ENCODE results near the gene FBP2. TPM values are rescaled to one million over a fixed set of nuclear protein-coding genes. Genes with fewer than 3 reads are reported as not detected.

Gene FBP2
- total RNA-seq, 2 experiments from 2014 or later: not detected

GRCh38 chr9:94538908-94539307 lies 54.7 kb downstream of the FBP2 start:
- no peaks in the 10 kb centered on the region for H3K9me2 ChIP-seq (ENCODE audit: insufficient read depth, low read length)
- no TSS peak for BruUV-seq (replicated peaks)
- no peak overlapping the region for H2AFZ ChIP-seq (ENCODE audit: low read length)
- DNase-seq (ENCODE audit: low spot score): no peak
- peaks cover 39% of the 10 kb centered on the region for H3K4me1 ChIP-seq (ENCODE audit: insufficient read depth, low read length, poor library complexity, severe bottlenecking)
- H3K4me3 ChIP-seq (ENCODE audit: low read depth, low read length, poor library complexity, severe bottlenecking): no peak overlapping the region
- H3K4me2 ChIP-seq (ENCODE audit: low read length): no peak overlapping the region
- ChIA-PET CTCF (ENCODE audit: unreplicated experiment) (no interaction called here), POLR2A (interaction anchor here (0.6 to 0.7 kb wide), 3 partner anchors 11 to 1305 kb away, joined by 4 to 9 read pairs (median 4); no protein-coding TSS in a partner anchor)
- H3K36me3 ChIP-seq (ENCODE audit: insufficient read depth, low read length): peaks cover 9% of the 10 kb centered on the region; the same call in 1 of the 2 replicates
- peaks cover 51% of the 10 kb centered on the region; the same call in 1 of the 2 replicates for H3K79me2 ChIP-seq (ENCODE audit: insufficient read depth, low read depth, low read length)
- no peak overlapping the region for H3K27ac ChIP-seq (ENCODE audit: low read depth, low read length, poor library complexity, severe bottlenecking)
- intact Hi-C loops (cut with micrococcal nuclease; ENCODE audit: unreplicated experiment): loop anchor here (5.0 to 10.0 kb wide), 2 partner anchors 327 to 474 kb away; no protein-coding TSS in a partner anchor
- TF ChIP-seq CTCF (conservative IDR thresholded peaks at IDR 0.05; ENCODE audit: low read length) (no peak), EZH2phosphoT487 (IDR thresholded peaks at IDR 0.05; ENCODE audit: borderline replicate concordance, low read depth, low read length) (no peak)
- no peaks in the 10 kb centered on the region for H4K20me1 ChIP-seq (ENCODE audit: insufficient read depth, low read length)
- H3K9me3 ChIP-seq (ENCODE audit: low read length): no peaks in the 10 kb centered on the region

- Histone ChIP-seq H3K4me2 (ENCODE audit: low read length) (peak overlapping the region; percentile 4; the same call in 1 of the 2 replicates), H4K20me1 (ENCODE audit: insufficient read depth, low read length) (no peaks in the 10 kb centered on the region), H2AFZ (ENCODE audit: low read length) (no peak overlapping the region), H3K4me3 (ENCODE audit: low read depth, low read length, poor library complexity, severe bottlenecking) (no peak overlapping the region), H3K9me2 (ENCODE audit: insufficient read depth, low read length) (no peaks in the 10 kb centered on the region), H3K9me3 (ENCODE audit: low read length) (0 out of 2 replicates have a peak, but pooled peaks cover 6% of the 10 kb centered on the region), H3K79me2 (ENCODE audit: insufficient read depth, low read depth, low read length) (peaks cover 85% of the 10 kb centered on the region), H3K27ac (ENCODE audit: low read depth, low read length, poor library complexity, severe bottlenecking) (peak overlapping the region; percentile 43), H3K36me3 (ENCODE audit: insufficient read depth, low read length) (peaks cover 20% of the 10 kb centered on the region), H3K4me1 (ENCODE audit: insufficient read depth, low read length, poor library complexity, severe bottlenecking) (peaks cover 43% of the 10 kb centered on the region)
- intact Hi-C loops (cut with micrococcal nuclease; ENCODE audit: unreplicated experiment): loop anchor here (5.0 to 10.0 kb wide), 2 partner anchors 323 to 470 kb away; no protein-coding TSS in a partner anchor
- POLR2A ChIA-PET: no interaction called here
- TF ChIP-seq CTCF (conservative IDR thresholded peaks at IDR 0.05; ENCODE audit: low read length): no peak
- no peak for TF ChIP-seq EZH2phosphoT487 (IDR thresholded peaks at IDR 0.05; ENCODE audit: borderline replicate concordance, low read depth, low read length)
- BruUV-seq (replicated peaks): no TSS peak
- CTCF ChIA-PET (ENCODE audit: unreplicated experiment): no interaction called here
- no peak for DNase-seq (ENCODE audit: low spot score)
Measured at GRCh38 chr9:94534901-94535300, 58.7 kb downstream of the FBP2 start.

GRCh38 chr9:94533601-94534000 lies 60.0 kb downstream of the FBP2 start:
- BruUV-seq (replicated peaks): no TSS peak
- CTCF ChIA-PET (ENCODE audit: unreplicated experiment): no interaction called here
- Histone ChIP-seq H4K20me1 (ENCODE audit: insufficient read depth, low read length) (no peaks in the 10 kb centered on the region), H3K27ac (ENCODE audit: low read depth, low read length, poor library complexity, severe bottlenecking) (peak overlapping the region; percentile 45), H3K4me2 (ENCODE audit: low read length) (no peak overlapping the region), H3K79me2 (ENCODE audit: insufficient read depth, low read depth, low read length) (peaks cover 92% of the 10 kb centered on the region), H3K4me1 (ENCODE audit: insufficient read depth, low read length, poor library complexity, severe bottlenecking) (peaks cover 52% of the 10 kb centered on the region), H3K9me2 (ENCODE audit: insufficient read depth, low read length) (no peaks in the 10 kb centered on the region), H3K4me3 (ENCODE audit: low read depth, low read length, poor library complexity, severe bottlenecking) (no peak overlapping the region), H2AFZ (ENCODE audit: low read length) (no peak overlapping the region), H3K36me3 (ENCODE audit: insufficient read depth, low read length) (peaks cover 20% of the 10 kb centered on the region), H3K9me3 (ENCODE audit: low read length) (0 out of 2 replicates have a peak, but pooled peaks cover 6% of the 10 kb centered on the region)
- TF ChIP-seq CTCF (conservative IDR thresholded peaks at IDR 0.05; ENCODE audit: low read length): no peak
- no peak for TF ChIP-seq EZH2phosphoT487 (IDR thresholded peaks at IDR 0.05; ENCODE audit: borderline replicate concordance, low read depth, low read length)
- DNase-seq (ENCODE audit: low spot score): no peak
- intact Hi-C loops (cut with micrococcal nuclease; ENCODE audit: unreplicated experiment): loop anchor here (10.0 kb wide), 1 partner anchor 469 kb away; no protein-coding TSS in a partner anchor
- POLR2A ChIA-PET: no interaction called here
